HEK293 (cell line): Measurements from ENCODE around the gene LRRC26.

Experiments
- FEZF1 ChIP-seq: fragments of 450-650 bp; formaldehyde crosslinking; IDR thresholded peaks from 2 replicates; pipeline ENCODE4 v1.5.1; 2016; ENCODE audit warnings: missing biosample characterization, missing genetic modification characterization
- GFI1B ChIP-seq: fragments of 450-650 bp; formaldehyde crosslinking; IDR thresholded peaks from 2 replicates; pipeline ENCODE4 v1.5.1; 2016; ENCODE audit warnings: missing biosample characterization, missing genetic modification characterization
- GLIS1 ChIP-seq: fragments of 450-650 bp; formaldehyde crosslinking; IDR thresholded peaks from 2 replicates; pipeline ENCODE4 v1.5.1; 2016; ENCODE audit warnings: missing biosample characterization, missing genetic modification characterization
- IKZF3 ChIP-seq: fragments of 450-650 bp; IDR thresholded peaks from 2 replicates; pipeline ENCODE4 v1.5.0; 2018; ENCODE audit warnings: missing biosample characterization, mild to moderate bottlenecking, missing genetic modification characterization, moderate library complexity
- KLF1 ChIP-seq: fragments of 450-650 bp; formaldehyde crosslinking; IDR thresholded peaks from 2 replicates; pipeline ENCODE4 v1.5.1; 2016; ENCODE audit warnings: missing biosample characterization, missing genetic modification characterization
- KLF9 ChIP-seq: fragments of 450-650 bp; formaldehyde crosslinking; IDR thresholded peaks from 2 replicates; pipeline ENCODE4 v1.5.1; 2016; ENCODE audit warnings: missing biosample characterization, missing genetic modification characterization, low read depth
- MYNN ChIP-seq: fragments of 450-650 bp; formaldehyde crosslinking; IDR thresholded peaks from 2 replicates; pipeline ENCODE4 v1.5.1; 2016; ENCODE audit warnings: missing biosample characterization, missing genetic modification characterization, borderline replicate concordance
- OSR2 ChIP-seq: fragments of 450-650 bp; formaldehyde crosslinking; IDR thresholded peaks from 2 replicates; pipeline ENCODE4 v1.5.1; 2016; ENCODE audit warnings: missing biosample characterization, missing genetic modification characterization
- ZBTB10 ChIP-seq: fragments of 450-650 bp; formaldehyde crosslinking; IDR thresholded peaks from 2 replicates; pipeline ENCODE4 v1.5.1; 2016; ENCODE audit warnings: missing biosample characterization, missing genetic modification characterization
- ZFP69B ChIP-seq: fragments of 450-650 bp; formaldehyde crosslinking; IDR thresholded peaks from 2 replicates; pipeline ENCODE4 v1.5.1; 2016; ENCODE audit warnings: missing biosample characterization, missing genetic modification characterization
- ZNF10 ChIP-seq: fragments of 450-650 bp; formaldehyde crosslinking; IDR thresholded peaks from 2 replicates; pipeline ENCODE4 v1.5.1; 2017; ENCODE audit warnings: missing biosample characterization, missing genetic modification characterization
- ZNF169 ChIP-seq: fragments of 450-650 bp; formaldehyde crosslinking; IDR thresholded peaks from 2 replicates; pipeline ENCODE4 v1.5.1; 2016; ENCODE audit warnings: missing biosample characterization, missing genetic modification characterization
- ZNF302 ChIP-seq: fragments of 450-650 bp; formaldehyde crosslinking; IDR thresholded peaks from 2 replicates; pipeline ENCODE4 v1.5.1; 2016; ENCODE audit warnings: missing biosample characterization, missing genetic modification characterization, low read depth
- ZNF354C ChIP-seq: fragments of 450-650 bp; formaldehyde crosslinking; IDR thresholded peaks from 2 replicates; pipeline ENCODE4 v1.5.1; 2016; ENCODE audit warnings: missing biosample characterization, missing genetic modification characterization, low read depth, borderline replicate concordance
- ZNF366 ChIP-seq: fragments of 450-650 bp; formaldehyde crosslinking; conservative IDR thresholded peaks from 2 replicates; pipeline ENCODE4 v1.5.1; 2016; ENCODE audit warnings: missing biosample characterization, missing genetic modification characterization
- ZNF423 ChIP-seq: fragments of 450-650 bp; formaldehyde crosslinking; IDR thresholded peaks from 2 replicates; pipeline ENCODE4 v1.5.1; 2016; ENCODE audit warnings: missing biosample characterization, missing genetic modification characterization
- ZNF426 ChIP-seq: fragments of 450-650 bp; formaldehyde crosslinking; IDR thresholded peaks from 2 replicates; pipeline ENCODE4 v1.5.1; 2017; ENCODE audit warnings: missing biosample characterization, missing genetic modification characterization, mild to moderate bottlenecking, inconsistent platforms, moderate library complexity
- ZNF473 ChIP-seq: fragments of 450-650 bp; formaldehyde crosslinking; IDR thresholded peaks from 2 replicates; pipeline ENCODE4 v1.5.1; 2017; ENCODE audit warnings: missing biosample characterization, missing genetic modification characterization
- ZNF558 ChIP-seq: fragments of 450-650 bp; formaldehyde crosslinking; IDR thresholded peaks from 2 replicates; pipeline ENCODE4 v1.5.1; 2016; ENCODE audit warnings: missing biosample characterization, missing genetic modification characterization
- ZNF560 ChIP-seq: fragments of 450-650 bp; formaldehyde crosslinking; IDR thresholded peaks from 2 replicates; pipeline ENCODE4 v1.5.1; 2017; ENCODE audit warnings: missing biosample characterization, missing genetic modification characterization, borderline replicate concordance
- ZNF561 ChIP-seq: fragments of 450-650 bp; IDR thresholded peaks from 2 replicates; pipeline ENCODE4 v1.5.1; 2018; ENCODE audit warnings: missing biosample characterization, missing genetic modification characterization, borderline replicate concordance
- ZNF610 ChIP-seq: fragments of 450-650 bp; formaldehyde crosslinking; IDR thresholded peaks from 2 replicates; pipeline ENCODE4 v1.5.1; 2016; ENCODE audit warnings: missing biosample characterization, missing genetic modification characterization, borderline replicate concordance
- ZNF629 ChIP-seq: fragments of 450-650 bp; formaldehyde crosslinking; IDR thresholded peaks from 2 replicates; pipeline ENCODE4 v1.5.1; 2017; ENCODE audit warnings: missing biosample characterization, missing genetic modification characterization
- ZNF692 ChIP-seq: fragments of 450-650 bp; formaldehyde crosslinking; IDR thresholded peaks from 2 replicates; pipeline ENCODE4 v1.5.1; 2016; ENCODE audit warnings: missing biosample characterization, missing genetic modification characterization
- ZNF747 ChIP-seq: fragments of 450-650 bp; formaldehyde crosslinking; IDR thresholded peaks from 2 replicates; pipeline ENCODE4 v1.5.1; 2016; ENCODE audit warnings: missing biosample characterization, missing genetic modification characterization
- ZNF776 ChIP-seq: fragments of 450-650 bp; formaldehyde crosslinking; IDR thresholded peaks from 2 replicates; pipeline ENCODE4 v1.5.0; 2017; ENCODE audit warnings: missing biosample characterization, missing genetic modification characterization, borderline replicate concordance
- ZNF791 ChIP-seq: fragments of 450-650 bp; formaldehyde crosslinking; IDR thresholded peaks from 2 replicates; pipeline ENCODE4 v1.5.1; 2016; ENCODE audit warnings: missing biosample characterization, missing genetic modification characterization
- ZSCAN23 ChIP-seq: fragments of 450-650 bp; formaldehyde crosslinking; IDR thresholded peaks from 2 replicates; pipeline ENCODE4 v1.5.1; 2016; ENCODE audit warnings: missing biosample characterization, missing genetic modification characterization
- TF ChIP-seq, protein P1 (sequence below): fragments of 450-650 bp; formaldehyde crosslinking; IDR thresholded peaks from 2 replicates; pipeline ENCODE4 v1.5.1; 2017; ENCODE audit warnings: missing biosample characterization, missing genetic modification characterization
- TF ChIP-seq, protein P2 (sequence below): fragments of 450-650 bp; formaldehyde crosslinking; IDR thresholded peaks from 2 replicates; pipeline ENCODE4 v1.5.1; 2016; ENCODE audit warnings: missing biosample characterization, missing genetic modification characterization
- TF ChIP-seq, protein P3 (sequence below): fragments of 450-650 bp; formaldehyde crosslinking; IDR thresholded peaks from 2 replicates; pipeline ENCODE4 v1.5.1; 2016; ENCODE audit warnings: missing biosample characterization, missing genetic modification characterization

The LRRC26 gene

GRCh38 chr9:137201205-137201868, 31.5 kb upstream of the LRRC26 start (continued):
- no peak for TF ChIP-seq ZNF169 (tag by site-specific recombination)
- peak; percentile 65; the same call in 1 of the 2 replicates for TF ChIP-seq ZFP69B (tag by site-specific recombination)
- no peak for TF ChIP-seq ZNF776 (tag by site-specific recombination)
- no peak for TF ChIP-seq ZNF302 (tag by site-specific recombination)
- TF ChIP-seq, protein P1, sequence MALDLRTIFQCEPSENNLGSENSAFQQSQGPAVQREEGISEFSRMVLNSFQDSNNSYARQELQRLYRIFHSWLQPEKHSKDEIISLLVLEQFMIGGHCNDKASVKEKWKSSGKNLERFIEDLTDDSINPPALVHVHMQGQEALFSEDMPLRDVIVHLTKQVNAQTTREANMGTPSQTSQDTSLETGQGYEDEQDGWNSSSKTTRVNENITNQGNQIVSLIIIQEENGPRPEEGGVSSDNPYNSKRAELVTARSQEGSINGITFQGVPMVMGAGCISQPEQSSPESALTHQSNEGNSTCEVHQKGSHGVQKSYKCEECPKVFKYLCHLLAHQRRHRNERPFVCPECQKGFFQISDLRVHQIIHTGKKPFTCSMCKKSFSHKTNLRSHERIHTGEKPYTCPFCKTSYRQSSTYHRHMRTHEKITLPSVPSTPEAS: no peak
- no peak for TF ChIP-seq ZNF610
- TF ChIP-seq ZNF558: no peak
- no peak for TF ChIP-seq FEZF1
- no peak for TF ChIP-seq ZNF426 (tag by site-specific recombination)
- 0 out of 2 replicates have a peak, but pooled peaks have one; percentile 18 for TF ChIP-seq ZNF366 (tag by site-specific recombination)
- no peak for TF ChIP-seq ZSCAN23 (tag by site-specific recombination)
- TF ChIP-seq ZNF473 (tag by site-specific recombination): no peak
- no peak for TF ChIP-seq ZNF629
- TF ChIP-seq ZNF423 (tag by site-specific recombination): no peak
- TF ChIP-seq, protein P2, sequence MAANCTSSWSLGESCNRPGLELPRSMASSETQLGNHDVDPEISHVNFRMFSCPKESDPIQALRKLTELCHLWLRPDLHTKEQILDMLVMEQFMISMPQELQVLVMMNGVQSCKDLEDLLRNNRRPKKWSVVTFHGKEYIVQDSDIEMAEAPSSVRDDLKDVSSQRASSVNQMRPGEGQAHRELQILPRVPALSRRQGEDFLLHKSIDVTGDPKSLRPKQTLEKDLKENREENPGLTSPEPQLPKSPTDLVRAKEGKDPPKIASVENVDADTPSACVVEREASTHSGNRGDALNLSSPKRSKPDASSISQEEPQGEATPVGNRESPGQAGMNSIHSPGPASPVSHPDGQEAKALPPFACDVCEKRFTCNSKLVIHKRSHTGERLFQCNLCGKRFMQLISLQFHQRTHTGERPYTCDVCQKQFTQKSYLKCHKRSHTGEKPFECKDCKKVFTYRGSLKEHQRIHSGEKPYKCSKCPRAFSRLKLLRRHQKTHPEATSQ (tag by site-specific recombination): no peak
- TF ChIP-seq ZNF560 (tag by site-specific recombination): no peak
- TF ChIP-seq ZBTB10: peak; percentile 31; the same call in 1 of the 2 replicates
- no peak for TF ChIP-seq KLF9 (tag by site-specific recombination)
- TF ChIP-seq IKZF3 (tag by site-specific recombination): no peak
- TF ChIP-seq ZNF354C (tag by site-specific recombination): no peak
- no peak for TF ChIP-seq ZNF791
- TF ChIP-seq, protein P3, sequence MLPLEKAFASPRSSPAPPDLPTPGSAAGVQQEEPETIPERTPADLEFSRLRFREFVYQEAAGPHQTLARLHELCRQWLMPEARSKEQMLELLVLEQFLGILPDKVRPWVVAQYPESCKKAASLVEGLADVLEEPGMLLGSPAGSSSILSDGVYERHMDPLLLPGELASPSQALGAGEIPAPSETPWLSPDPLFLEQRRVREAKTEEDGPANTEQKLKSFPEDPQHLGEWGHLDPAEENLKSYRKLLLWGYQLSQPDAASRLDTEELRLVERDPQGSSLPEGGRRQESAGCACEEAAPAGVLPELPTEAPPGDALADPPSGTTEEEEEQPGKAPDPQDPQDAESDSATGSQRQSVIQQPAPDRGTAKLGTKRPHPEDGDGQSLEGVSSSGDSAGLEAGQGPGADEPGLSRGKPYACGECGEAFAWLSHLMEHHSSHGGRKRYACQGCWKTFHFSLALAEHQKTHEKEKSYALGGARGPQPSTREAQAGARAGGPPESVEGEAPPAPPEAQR: no peak
- TF ChIP-seq ZNF692 (tag by site-specific recombination): peak; percentile 69; the same call in 1 of the 2 replicates
- TF ChIP-seq KLF1 (tag by site-specific recombination): 0 out of 2 replicates have a peak, but pooled peaks have one; percentile 6
- TF ChIP-seq GLIS1 (tag by site-specific recombination): no peak; the same call in 1 of the 2 replicates
- no peak for TF ChIP-seq ZNF561 (tag by site-specific recombination)
- TF ChIP-seq ZNF747: no peak
- no peak for TF ChIP-seq MYNN (tag by site-specific recombination)
- TF ChIP-seq GFI1B (tag by site-specific recombination): no peak
- TF ChIP-seq ZNF10 (tag by site-specific recombination): peak; percentile 43; the same call in 1 of the 2 replicates
- no peak for TF ChIP-seq OSR2 (tag by site-specific recombination)
